Measurements from ENCODE around the gene DNAAF9. TPM values are rescaled to one million over a fixed set of nuclear protein-coding genes. Genes with fewer than 3 reads are reported as not detected.

The DNAAF9 gene
- total RNA-seq, 1 experiment from 2014 or later = 6.3 TPM

GRCh38 chr20:3404402-3404801 lies 3.1 kb downstream of the DNAAF9 start:
- no TSS peak for BruUV-seq (replicated peaks)
- no peak for DNase-seq
- H3K4me1 Mint-ChIP-seq (ENCODE audit: low read depth, unreplicated experiment) = peaks cover 36% of the 10 kb centered on the region
- no peak overlapping the region for H3K27ac Mint-ChIP-seq (ENCODE audit: unreplicated experiment)
- H3K27me3 Mint-ChIP-seq (ENCODE audit: unreplicated experiment) = no peaks in the 10 kb centered on the region
- no peak for TF ChIP-seq CTCF (IDR thresholded peaks at IDR 0.05; ENCODE audit: unreplicated experiment)
- intact Hi-C loops (cut with micrococcal nuclease; ENCODE audit: unreplicated experiment) = no loop called here
- CTCF ChIA-PET = interaction anchor here (0.6 kb wide), 1 partner anchor 20 kb away, joined by 3 read pairs; no protein-coding TSS in a partner anchor
- H3K9me3 Mint-ChIP-seq (ENCODE audit: low read depth, unreplicated experiment) = no peaks in the 10 kb centered on the region
- no peak overlapping the region for H3K4me3 Mint-ChIP-seq (ENCODE audit: low read depth, unreplicated experiment)
- peaks cover 30% of the 10 kb centered on the region for H3K36me3 Mint-ChIP-seq (ENCODE audit: insufficient read depth, unreplicated experiment)

GRCh38 chr20:3403741-3404140 lies 3.7 kb downstream of the DNAAF9 start:
- Mint-ChIP-seq H3K4me3 (ENCODE audit: low read depth, unreplicated experiment) (no peak overlapping the region), H3K4me1 (ENCODE audit: low read depth, unreplicated experiment) (peaks cover 36% of the 10 kb centered on the region), H3K27ac (ENCODE audit: unreplicated experiment) (no peak overlapping the region), H3K36me3 (ENCODE audit: insufficient read depth, unreplicated experiment) (peaks cover 23% of the 10 kb centered on the region), H3K9me3 (ENCODE audit: low read depth, unreplicated experiment) (no peaks in the 10 kb centered on the region), H3K27me3 (ENCODE audit: unreplicated experiment) (no peaks in the 10 kb centered on the region)
- DNase-seq = no peak
- intact Hi-C loops (cut with micrococcal nuclease; ENCODE audit: unreplicated experiment) = no loop called here
- TF ChIP-seq CTCF (IDR thresholded peaks at IDR 0.05; ENCODE audit: unreplicated experiment) = no peak
- CTCF ChIA-PET = no interaction called here
- BruUV-seq (replicated peaks) = no TSS peak

GRCh38 chr20:3402453-3402852 lies 5.0 kb downstream of the DNAAF9 start:
- peaks cover 36% of the 10 kb centered on the region for H3K4me1 Mint-ChIP-seq (ENCODE audit: low read depth, unreplicated experiment)
- no peak for DNase-seq
- no peak overlapping the region for H3K4me3 Mint-ChIP-seq (ENCODE audit: low read depth, unreplicated experiment)
- H3K27me3 Mint-ChIP-seq (ENCODE audit: unreplicated experiment) = no peaks in the 10 kb centered on the region
- no peak for TF ChIP-seq CTCF (IDR thresholded peaks at IDR 0.05; ENCODE audit: unreplicated experiment)
- no peaks in the 10 kb centered on the region for H3K9me3 Mint-ChIP-seq (ENCODE audit: low read depth, unreplicated experiment)
- CTCF ChIA-PET = no interaction called here
- peaks cover 14% of the 10 kb centered on the region for H3K36me3 Mint-ChIP-seq (ENCODE audit: insufficient read depth, unreplicated experiment)
- H3K27ac Mint-ChIP-seq (ENCODE audit: unreplicated experiment) = no peak overlapping the region
- no TSS peak for BruUV-seq (replicated peaks)
- intact Hi-C loops (cut with micrococcal nuclease; ENCODE audit: unreplicated experiment) = no loop called here

- H3K4me1 Mint-ChIP-seq (ENCODE audit: low read depth, unreplicated experiment) = peaks cover 36% of the 10 kb centered on the region
Measured at GRCh38 chr20:3400260-3401155, 7.0 kb downstream of the DNAAF9 start.

More at GRCh38 chr20:3400260-3401155, 7.0 kb downstream of the DNAAF9 start:
- no TSS peak for BruUV-seq (replicated peaks)
- H3K9me3 Mint-ChIP-seq (ENCODE audit: low read depth, unreplicated experiment) = no peaks in the 10 kb centered on the region
- no peaks in the 10 kb centered on the region for H3K36me3 Mint-ChIP-seq (ENCODE audit: insufficient read depth, unreplicated experiment)
- no peak overlapping the region for H3K4me3 Mint-ChIP-seq (ENCODE audit: low read depth, unreplicated experiment)
- DNase-seq = no peak
- intact Hi-C loops (cut with micrococcal nuclease; ENCODE audit: unreplicated experiment) = no loop called here
- H3K27me3 Mint-ChIP-seq (ENCODE audit: unreplicated experiment) = no peaks in the 10 kb centered on the region
- CTCF ChIA-PET = no interaction called here
- no peak for TF ChIP-seq CTCF (IDR thresholded peaks at IDR 0.05; ENCODE audit: unreplicated experiment)
- no peak overlapping the region for H3K27ac Mint-ChIP-seq (ENCODE audit: unreplicated experiment)

Measured in Calu3 (cell line).